ENCODE data around the gene CX3CR1.

- TF ChIP-seq, protein P1, sequence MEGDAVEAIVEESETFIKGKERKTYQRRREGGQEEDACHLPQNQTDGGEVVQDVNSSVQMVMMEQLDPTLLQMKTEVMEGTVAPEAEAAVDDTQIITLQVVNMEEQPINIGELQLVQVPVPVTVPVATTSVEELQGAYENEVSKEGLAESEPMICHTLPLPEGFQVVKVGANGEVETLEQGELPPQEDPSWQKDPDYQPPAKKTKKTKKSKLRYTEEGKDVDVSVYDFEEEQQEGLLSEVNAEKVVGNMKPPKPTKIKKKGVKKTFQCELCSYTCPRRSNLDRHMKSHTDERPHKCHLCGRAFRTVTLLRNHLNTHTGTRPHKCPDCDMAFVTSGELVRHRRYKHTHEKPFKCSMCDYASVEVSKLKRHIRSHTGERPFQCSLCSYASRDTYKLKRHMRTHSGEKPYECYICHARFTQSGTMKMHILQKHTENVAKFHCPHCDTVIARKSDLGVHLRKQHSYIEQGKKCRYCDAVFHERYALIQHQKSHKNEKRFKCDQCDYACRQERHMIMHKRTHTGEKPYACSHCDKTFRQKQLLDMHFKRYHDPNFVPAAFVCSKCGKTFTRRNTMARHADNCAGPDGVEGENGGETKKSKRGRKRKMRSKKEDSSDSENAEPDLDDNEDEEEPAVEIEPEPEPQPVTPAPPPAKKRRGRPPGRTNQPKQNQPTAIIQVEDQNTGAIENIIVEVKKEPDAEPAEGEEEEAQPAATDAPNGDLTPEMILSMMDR (IDR thresholded peaks at IDR 0.05) = no peak
- TF ChIP-seq TCF7L2 (IDR thresholded peaks at IDR 0.05; ENCODE audit: low read depth, low read length) (no peak), POLR2AphosphoS5 (IDR thresholded peaks at IDR 0.05; ENCODE audit: low read depth, low read length) (no peak), SIN3A (IDR thresholded peaks at IDR 0.05; ENCODE audit: borderline replicate concordance, insufficient read depth, low read depth, low read length) (no peak)
- TF ChIP-seq, protein P2, sequence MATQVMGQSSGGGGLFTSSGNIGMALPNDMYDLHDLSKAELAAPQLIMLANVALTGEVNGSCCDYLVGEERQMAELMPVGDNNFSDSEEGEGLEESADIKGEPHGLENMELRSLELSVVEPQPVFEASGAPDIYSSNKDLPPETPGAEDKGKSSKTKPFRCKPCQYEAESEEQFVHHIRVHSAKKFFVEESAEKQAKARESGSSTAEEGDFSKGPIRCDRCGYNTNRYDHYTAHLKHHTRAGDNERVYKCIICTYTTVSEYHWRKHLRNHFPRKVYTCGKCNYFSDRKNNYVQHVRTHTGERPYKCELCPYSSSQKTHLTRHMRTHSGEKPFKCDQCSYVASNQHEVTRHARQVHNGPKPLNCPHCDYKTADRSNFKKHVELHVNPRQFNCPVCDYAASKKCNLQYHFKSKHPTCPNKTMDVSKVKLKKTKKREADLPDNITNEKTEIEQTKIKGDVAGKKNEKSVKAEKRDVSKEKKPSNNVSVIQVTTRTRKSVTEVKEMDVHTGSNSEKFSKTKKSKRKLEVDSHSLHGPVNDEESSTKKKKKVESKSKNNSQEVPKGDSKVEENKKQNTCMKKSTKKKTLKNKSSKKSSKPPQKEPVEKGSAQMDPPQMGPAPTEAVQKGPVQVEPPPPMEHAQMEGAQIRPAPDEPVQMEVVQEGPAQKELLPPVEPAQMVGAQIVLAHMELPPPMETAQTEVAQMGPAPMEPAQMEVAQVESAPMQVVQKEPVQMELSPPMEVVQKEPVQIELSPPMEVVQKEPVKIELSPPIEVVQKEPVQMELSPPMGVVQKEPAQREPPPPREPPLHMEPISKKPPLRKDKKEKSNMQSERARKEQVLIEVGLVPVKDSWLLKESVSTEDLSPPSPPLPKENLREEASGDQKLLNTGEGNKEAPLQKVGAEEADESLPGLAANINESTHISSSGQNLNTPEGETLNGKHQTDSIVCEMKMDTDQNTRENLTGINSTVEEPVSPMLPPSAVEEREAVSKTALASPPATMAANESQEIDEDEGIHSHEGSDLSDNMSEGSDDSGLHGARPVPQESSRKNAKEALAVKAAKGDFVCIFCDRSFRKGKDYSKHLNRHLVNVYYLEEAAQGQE (IDR thresholded peaks at IDR 0.05; ENCODE audit: insufficient read depth in 1 of 2, low read depth in 2 of 2, low read length in 1 of 2) = no peak
These were observed 6.7 kb downstream of the CX3CR1 start for GRCh38 chr3:39273119-39273518.

Data from Panc1 (cell line).